GM19035 (cell line): ENCODE data around the gene CITED1.
"Not testable (repeated sequence)": the region's sequence is repeated elsewhere in the genome, so short reads cannot be mapped to it uniquely, and the experiment has no call there.

Source experiments
- ATAC-seq: cut with Tn5 transposase; IDR thresholded peaks from one replicate; pipeline ENCODE4 v1.9.1; 2021; ENCODE audit not compliant: unreplicated experiment

CITED1 gene

GRCh38 chrX:72305286-72306084 is at the start of gene CITED1:
Gene CITED1, minus strand, starts transcription at chrX:72305914. Its CDS starts 3,045 bp downstream, at chrX:72302869.
- ATAC-seq = no peak

GRCh38 chrX:72352786-72353185 is 47.1 kb upstream of the CITED1 start:
- no peak for ATAC-seq

GRCh38 chrX:72351606-72352334 is 46.1 kb upstream of the CITED1 start:
- no peak for ATAC-seq

- ATAC-seq = peak; percentile 94
Observed at GRCh38 chrX:72349190-72349589, 43.5 kb upstream of the CITED1 start.

- no peak for ATAC-seq
Observed at GRCh38 chrX:72348247-72348979, 42.7 kb upstream of the CITED1 start.

- no peak for ATAC-seq
Observed at GRCh38 chrX:72347366-72347765, 41.7 kb upstream of the CITED1 start.

- no peak for ATAC-seq
Observed at GRCh38 chrX:72346302-72346949, 40.7 kb upstream of the CITED1 start.

- no peak for ATAC-seq
Observed at GRCh38 chrX:72340626-72341025, 34.9 kb upstream of the CITED1 start.

- ATAC-seq = no peak
Observed at GRCh38 chrX:72340041-72340440, 34.3 kb upstream of the CITED1 start.

GRCh38 chrX:72330131-72330530 is 24.4 kb upstream of the CITED1 start:
- ATAC-seq = no peak

- ATAC-seq = no peak
Observed at GRCh38 chrX:72326605-72327300, 21.0 kb upstream of the CITED1 start.

GRCh38 chrX:72319651-72320050 is 13.9 kb upstream of the CITED1 start:
- ATAC-seq = not testable (repeated sequence)

GRCh38 chrX:72317139-72317538 is 11.4 kb upstream of the CITED1 start:
- no peak for ATAC-seq

- no peak for ATAC-seq
Observed at GRCh38 chrX:72316408-72317110, 10.8 kb upstream of the CITED1 start.

- ATAC-seq = no peak
Observed at GRCh38 chrX:72314881-72315280, 9.2 kb upstream of the CITED1 start.

GRCh38 chrX:72313707-72314641 is 8.3 kb upstream of the CITED1 start:
- ATAC-seq = no peak

GRCh38 chrX:72312311-72312940 is 6.7 kb upstream of the CITED1 start:
- no peak for ATAC-seq

- no peak for ATAC-seq
Observed at GRCh38 chrX:72309297-72310071, 3.8 kb upstream of the CITED1 start.
